ENCODE data around the gene GNB2.

The GNB2 gene

GRCh38 chr7:100720671-100721504, 47.3 kb downstream of the GNB2 start:
- TF ChIP-seq GATA3 (IDR thresholded peaks at IDR 0.05; ENCODE audit: low read depth, low read length) (no peak), GATA2 (IDR thresholded peaks at IDR 0.05; ENCODE audit: low read depth, low read length) (peak; percentile 27; the same call in 1 of the 2 replicates)

GRCh38 chr7:100721505-100721812, 47.9 kb downstream of the GNB2 start:
- TF ChIP-seq GATA2 (IDR thresholded peaks at IDR 0.05; ENCODE audit: low read depth, low read length) (no peak), GATA3 (IDR thresholded peaks at IDR 0.05; ENCODE audit: low read depth, low read length) (no peak)

DNA sequence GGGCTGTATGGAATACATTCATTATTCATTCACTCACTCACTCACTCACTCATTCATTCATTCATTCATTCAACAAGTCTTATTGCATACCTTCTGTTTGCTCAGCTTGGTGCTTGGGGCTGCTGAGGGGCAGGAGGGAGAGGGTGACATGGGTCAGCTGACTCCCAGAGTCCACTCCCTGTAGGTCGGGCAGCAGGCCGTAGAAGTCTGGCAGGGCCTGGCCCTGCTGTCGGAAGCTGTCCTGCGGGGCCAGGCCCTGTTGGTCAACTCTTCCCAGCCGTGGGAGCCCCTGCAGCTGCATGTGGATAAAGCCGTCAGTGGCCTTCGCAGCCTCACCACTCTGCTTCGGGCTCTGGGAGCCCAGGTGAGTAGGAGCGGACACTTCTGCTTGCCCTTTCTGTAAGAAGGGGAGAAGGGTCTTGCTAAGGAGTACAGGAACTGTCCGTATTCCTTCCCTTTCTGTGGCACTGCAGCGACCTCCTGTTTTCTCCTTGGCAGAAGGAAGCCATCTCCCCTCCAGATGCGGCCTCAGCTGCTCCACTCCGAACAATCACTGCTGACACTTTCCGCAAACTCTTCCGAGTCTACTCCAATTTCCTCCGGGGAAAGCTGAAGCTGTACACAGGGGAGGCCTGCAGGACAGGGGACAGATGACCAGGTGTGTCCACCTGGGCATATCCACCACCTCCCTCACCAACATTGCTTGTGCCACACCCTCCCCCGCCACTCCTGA, 49.1 kb downstream of the GNB2 start:
- TF ChIP-seq GATA3 (IDR thresholded peaks at IDR 0.05; ENCODE audit: low read depth, low read length) (no peak), GATA2 (IDR thresholded peaks at IDR 0.05; ENCODE audit: low read depth, low read length) (no peak)

- no peak for TF ChIP-seq GATA3 (IDR thresholded peaks at IDR 0.05; ENCODE audit: low read depth, low read length)
Observed at GRCh38 chr7:100723732-100724275, 50.3 kb downstream of the GNB2 start.

DNA sequence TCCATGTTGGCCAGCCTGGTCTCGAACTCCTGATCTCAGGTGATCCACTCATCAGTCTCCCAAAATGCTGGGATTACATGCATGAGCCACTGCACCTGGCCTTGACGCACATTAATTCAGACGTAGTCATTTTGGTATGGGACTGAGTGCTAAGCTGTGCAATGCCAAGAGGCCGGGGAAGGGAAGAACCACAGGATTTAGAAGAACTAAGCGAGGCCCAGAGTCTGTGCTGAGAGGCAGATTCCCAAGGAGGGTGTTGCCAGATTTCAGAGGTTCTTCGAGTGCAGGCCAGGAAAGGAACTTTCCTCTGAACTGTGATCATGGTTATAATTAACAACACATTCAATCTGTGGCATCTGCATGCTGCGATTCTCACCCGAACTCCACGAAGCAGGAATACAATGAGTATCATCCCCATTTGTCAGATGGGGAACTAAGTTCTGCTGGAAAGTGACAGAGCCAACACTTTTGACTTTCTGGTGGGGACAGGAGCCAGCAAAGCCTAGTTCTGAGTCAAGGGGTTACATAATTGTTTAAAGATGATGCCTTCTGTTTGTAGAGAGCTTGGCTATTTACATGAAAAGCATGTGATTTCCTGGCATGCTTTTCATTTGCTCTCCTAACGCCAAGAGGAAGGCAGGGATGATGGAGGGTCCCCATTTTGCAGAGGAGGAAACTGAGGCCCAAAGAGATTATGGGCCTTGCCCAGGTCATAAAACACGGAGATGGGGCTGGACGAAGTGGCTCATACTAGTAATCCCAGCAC, 53.6 kb downstream of the GNB2 start:
- no peak for TF ChIP-seq GATA3 (IDR thresholded peaks at IDR 0.05; ENCODE audit: low read depth, low read length)
- no peak for TF ChIP-seq GATA2 (IDR thresholded peaks at IDR 0.05; ENCODE audit: low read depth, low read length)

DNA sequence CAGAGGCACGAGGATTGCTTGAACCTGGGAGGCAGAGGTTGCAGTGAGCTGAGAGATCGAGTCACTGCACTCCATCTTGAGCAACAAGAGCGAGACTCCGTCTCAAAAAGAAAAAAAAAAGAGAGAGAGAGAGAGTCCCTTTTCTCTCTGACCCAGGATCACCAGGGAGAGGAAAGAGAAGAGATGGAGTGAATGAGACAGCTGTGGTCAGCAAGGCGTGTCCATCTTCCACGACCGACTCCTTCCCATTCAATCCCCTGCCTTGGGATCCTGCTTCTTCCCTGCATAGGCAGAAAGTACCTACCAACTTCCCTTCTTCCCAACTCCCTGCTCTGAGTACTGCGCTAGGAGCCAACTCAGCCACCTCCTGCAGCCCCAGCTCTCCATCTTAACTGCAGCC, 54.7 kb downstream of the GNB2 start:
- TF ChIP-seq GATA3 (IDR thresholded peaks at IDR 0.05; ENCODE audit: low read depth, low read length), result no peak
- TF ChIP-seq GATA2 (IDR thresholded peaks at IDR 0.05; ENCODE audit: low read depth, low read length), result no peak

All from SH-SY5Y (cell line).